GM19397 (cell line): ENCODE results near the gene ARID5B.

ENCODE experiments used
- ATAC-seq: cut with Tn5 transposase; IDR thresholded peaks from one replicate; pipeline ENCODE4 v1.9.1; 2021; ENCODE audit warnings: mild to moderate bottlenecking, moderate library complexity; ENCODE audit not compliant: unreplicated experiment

The ARID5B gene

GRCh38 chr10:62121187-62121530 is 219.7 kb downstream of the ARID5B start:
- ATAC-seq, result no peak

- ATAC-seq, result no peak
Observed at GRCh38 chr10:62127975-62128374, 226.5 kb downstream of the ARID5B start.

GRCh38 chr10:62130948-62131347 is 229.4 kb downstream of the ARID5B start:
- no peak for ATAC-seq

DNA sequence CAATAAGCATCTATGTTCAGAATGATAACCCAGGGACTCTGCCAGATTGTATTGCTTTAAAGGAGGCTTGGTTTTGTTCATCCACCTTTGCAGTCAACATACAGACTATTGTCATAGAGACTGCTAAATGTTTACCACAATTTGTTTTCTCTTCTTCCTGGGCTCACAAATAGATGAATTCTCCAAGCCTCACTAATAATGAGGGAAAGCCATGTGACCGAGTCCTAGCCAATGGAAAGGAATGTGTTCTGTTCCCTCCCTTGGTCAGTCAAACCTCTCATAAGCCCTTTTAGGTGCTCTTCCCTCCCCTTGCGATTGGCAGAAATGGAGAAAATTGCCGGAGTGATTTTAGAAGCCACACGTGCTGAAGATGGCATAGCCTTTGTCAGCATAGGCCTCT is 230.2 kb downstream of the ARID5B start:
- no peak for ATAC-seq

GRCh38 chr10:62133618-62134017 is 232.1 kb downstream of the ARID5B start:
- ATAC-seq, result peak; percentile 92

DNA sequence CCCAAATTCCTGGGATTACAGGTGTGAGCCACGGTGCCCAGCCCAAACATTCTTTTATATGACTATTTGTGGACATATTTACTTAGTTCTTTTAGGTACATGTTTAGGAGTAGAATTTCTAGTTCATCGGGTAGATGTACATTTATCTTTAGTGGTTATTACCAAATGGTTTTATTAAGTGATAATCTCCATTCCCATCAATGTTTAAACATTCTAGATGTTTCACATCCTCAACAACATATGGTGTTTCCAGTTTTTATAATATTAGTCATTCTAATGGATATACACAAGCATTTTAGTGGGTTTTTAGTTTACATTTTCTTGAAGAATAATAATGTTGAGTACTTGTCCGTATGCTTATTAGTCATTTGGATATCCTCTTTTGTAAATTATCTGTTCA is 235.4 kb downstream of the ARID5B start:
- no peak for ATAC-seq
